Endothelial cell (in vitro differentiated cells): Measurements from ENCODE around the gene ZNF581. TPM values are rescaled to one million over a fixed set of nuclear protein-coding genes. Genes with fewer than 3 reads are reported as not detected.

ENCODE experiments used
- DNase-seq: peaks from one replicate; pipeline ENCODE4 v3.0.0; 2021; ENCODE audit warnings: low spot score
- H3K27ac Mint-ChIP-seq: one replicate; pipeline ENCODE4 v1.8.0; 2021; ENCODE audit warnings: mixed read lengths, inconsistent platforms; ENCODE audit not compliant: unreplicated experiment
- H3K27me3 Mint-ChIP-seq: one replicate; pipeline ENCODE4 v1.8.0; 2021; ENCODE audit warnings: mild to moderate bottlenecking, moderate library complexity, mixed read lengths, inconsistent platforms; ENCODE audit not compliant: unreplicated experiment
- H3K36me3 Mint-ChIP-seq: one replicate; pipeline ENCODE4 v1.8.0; 2021; ENCODE audit warnings: mild to moderate bottlenecking, low read depth, mixed read lengths, inconsistent platforms; ENCODE audit not compliant: unreplicated experiment
- H3K4me1 Mint-ChIP-seq: one replicate; pipeline ENCODE4 v1.8.0; 2021; ENCODE audit warnings: mild to moderate bottlenecking, mixed read lengths, inconsistent platforms; ENCODE audit not compliant: unreplicated experiment
- H3K4me3 Mint-ChIP-seq: one replicate; pipeline ENCODE4 v1.8.0; 2021; ENCODE audit warnings: mild to moderate bottlenecking, mixed read lengths, inconsistent platforms; ENCODE audit not compliant: unreplicated experiment
- H3K9me3 Mint-ChIP-seq: one replicate; pipeline ENCODE4 v1.8.0; 2021; ENCODE audit warnings: mixed read lengths, inconsistent platforms; ENCODE audit not compliant: unreplicated experiment
- total RNA-seq: library from RNA; stranded (reverse); fragmentation: NEBNext Ultra II Directional; extraction: Animal tissue kit (Norgen Biotek cat#: 25700); gene quantifications from one replicate; pipeline ENCODE4 v1.2.1, GENCODE V29; 2021; ENCODE audit not compliant: unreplicated experiment
- TF ChIP-seq, protein P1 (sequence below): fragments of 200-600 bp; sonication (generic); IDR thresholded peaks from one replicate; pipeline ENCODE4 v1.5.0; 2021; ENCODE audit warnings: antibody characterized with exemption; ENCODE audit not compliant: unreplicated experiment

ZNF581 gene
- total RNA-seq, 1 donor from 2014 or later, result 47.2 TPM

DNA sequence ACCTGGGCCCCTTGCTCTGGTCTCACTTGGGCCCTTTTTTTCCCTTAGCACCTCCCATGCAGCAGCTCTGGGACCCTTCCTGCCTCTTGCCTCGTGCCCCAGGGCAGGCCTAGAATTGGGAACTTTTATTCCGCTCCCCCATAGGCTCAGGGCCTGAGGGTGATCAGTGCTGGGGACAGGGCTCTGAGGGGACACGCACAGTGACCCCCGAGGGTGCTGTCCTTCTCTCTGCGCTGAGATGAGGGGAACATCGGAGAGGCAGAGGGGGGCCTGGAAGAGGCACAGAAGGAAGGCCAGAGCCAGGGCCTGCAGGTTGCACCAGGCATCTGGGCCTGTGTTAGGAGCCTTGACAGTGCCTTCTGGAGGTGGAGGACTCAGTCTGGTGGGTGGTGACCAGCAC, 42.3 kb downstream of the ZNF581 start:
- TF ChIP-seq, protein P1, sequence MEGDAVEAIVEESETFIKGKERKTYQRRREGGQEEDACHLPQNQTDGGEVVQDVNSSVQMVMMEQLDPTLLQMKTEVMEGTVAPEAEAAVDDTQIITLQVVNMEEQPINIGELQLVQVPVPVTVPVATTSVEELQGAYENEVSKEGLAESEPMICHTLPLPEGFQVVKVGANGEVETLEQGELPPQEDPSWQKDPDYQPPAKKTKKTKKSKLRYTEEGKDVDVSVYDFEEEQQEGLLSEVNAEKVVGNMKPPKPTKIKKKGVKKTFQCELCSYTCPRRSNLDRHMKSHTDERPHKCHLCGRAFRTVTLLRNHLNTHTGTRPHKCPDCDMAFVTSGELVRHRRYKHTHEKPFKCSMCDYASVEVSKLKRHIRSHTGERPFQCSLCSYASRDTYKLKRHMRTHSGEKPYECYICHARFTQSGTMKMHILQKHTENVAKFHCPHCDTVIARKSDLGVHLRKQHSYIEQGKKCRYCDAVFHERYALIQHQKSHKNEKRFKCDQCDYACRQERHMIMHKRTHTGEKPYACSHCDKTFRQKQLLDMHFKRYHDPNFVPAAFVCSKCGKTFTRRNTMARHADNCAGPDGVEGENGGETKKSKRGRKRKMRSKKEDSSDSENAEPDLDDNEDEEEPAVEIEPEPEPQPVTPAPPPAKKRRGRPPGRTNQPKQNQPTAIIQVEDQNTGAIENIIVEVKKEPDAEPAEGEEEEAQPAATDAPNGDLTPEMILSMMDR, result no peak
- no peaks in the 10 kb centered on the region for H3K9me3 Mint-ChIP-seq
- DNase-seq, result no peak
- peak overlapping the region; percentile 18 for H3K27ac Mint-ChIP-seq
- H3K4me3 Mint-ChIP-seq, result no peak overlapping the region
- H3K36me3 Mint-ChIP-seq, result peaks cover 27% of the 10 kb centered on the region
- peaks cover 3% of the 10 kb centered on the region for H3K4me1 Mint-ChIP-seq
- peaks cover 6% of the 10 kb centered on the region for H3K27me3 Mint-ChIP-seq

DNA sequence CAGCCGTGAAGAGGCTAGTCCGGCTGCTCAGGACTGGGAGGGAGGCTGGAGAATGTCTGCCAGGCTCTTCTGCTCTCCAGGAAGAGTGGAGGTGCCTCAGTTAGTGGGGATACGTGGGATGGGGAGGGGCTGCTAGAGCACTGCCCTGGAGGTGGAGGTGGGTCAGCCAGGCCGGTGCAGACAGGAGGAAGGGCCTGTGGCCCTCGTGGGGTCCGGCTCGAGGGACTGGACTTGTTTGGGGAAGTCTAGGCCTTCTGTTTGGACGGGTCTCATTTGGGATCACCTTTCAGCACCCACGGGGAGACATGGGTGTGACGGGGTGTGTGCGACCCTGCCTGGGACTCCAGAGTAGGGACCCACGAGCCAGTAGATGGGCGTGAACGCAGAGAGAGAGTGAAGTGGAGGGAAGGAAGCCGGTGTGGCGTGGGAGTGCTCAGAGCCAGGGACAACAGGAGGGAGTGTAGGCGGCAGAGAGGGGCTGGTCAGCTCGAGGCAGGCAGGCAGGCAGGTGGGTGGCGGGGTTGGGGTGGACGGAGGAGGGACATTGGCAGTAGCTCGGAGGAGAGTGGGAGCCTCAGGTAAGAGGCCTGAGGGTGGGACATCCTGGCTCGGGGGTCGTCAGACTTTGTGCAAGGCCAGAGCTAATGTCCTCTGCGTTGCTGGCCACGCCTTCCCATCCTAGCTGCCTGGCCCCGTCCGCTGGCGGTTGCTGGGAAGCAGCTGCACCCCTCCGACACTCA, 43.0 kb downstream of the ZNF581 start:
- Mint-ChIP-seq H3K4me1 (peaks cover 2% of the 10 kb centered on the region), H3K36me3 (peaks cover 32% of the 10 kb centered on the region), H3K9me3 (no peaks in the 10 kb centered on the region), H3K27ac (peak overlapping the region; percentile 18), H3K27me3 (peaks cover 6% of the 10 kb centered on the region), H3K4me3 (peak overlapping the region; percentile 15)
- TF ChIP-seq, protein P1, result no peak
- DNase-seq, result no peak

DNA sequence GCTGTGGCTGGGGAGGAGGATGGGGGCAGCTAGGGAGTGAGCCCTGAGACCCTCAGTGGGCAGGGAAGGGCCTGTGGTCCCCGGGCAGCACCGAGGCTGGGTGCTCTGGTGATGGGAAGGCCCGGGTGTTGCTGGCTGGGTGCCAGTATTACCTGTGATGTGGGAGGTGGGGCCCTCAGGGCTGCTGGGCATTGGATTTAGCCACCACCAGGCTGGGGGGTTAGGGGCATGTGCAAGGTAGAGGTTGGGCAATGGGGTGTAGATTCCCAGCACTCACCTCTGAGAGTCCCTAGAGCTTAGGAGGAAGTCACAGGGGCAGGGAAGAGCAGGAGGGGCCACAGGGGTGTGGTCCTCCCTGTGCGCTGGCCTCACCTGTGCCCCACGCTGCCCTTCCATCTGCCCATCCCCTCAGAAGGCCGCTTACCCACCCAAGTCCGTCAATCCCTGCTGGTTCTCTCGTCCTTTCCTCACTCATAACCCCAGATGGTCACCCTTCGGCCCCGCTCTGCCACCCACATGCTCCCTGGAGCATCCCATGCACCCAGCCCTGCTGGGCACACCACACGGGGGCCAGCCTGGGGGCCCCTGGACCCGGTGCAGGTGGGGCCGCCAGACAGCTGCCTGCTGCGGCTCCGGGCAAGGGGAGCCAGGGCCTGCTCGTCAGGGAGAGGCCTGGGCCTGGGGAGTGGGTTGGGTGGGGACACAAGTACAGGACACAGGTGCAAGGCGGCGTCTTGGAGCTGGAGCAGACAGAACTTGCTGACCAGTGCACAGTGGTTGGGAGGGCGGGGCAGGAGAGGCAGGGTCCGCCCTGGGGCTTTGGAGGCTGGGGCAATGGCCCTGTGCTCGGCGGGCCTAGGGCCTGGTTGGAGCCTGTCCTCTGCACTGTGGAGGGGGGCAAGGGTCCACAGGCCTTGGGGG, 44.1 kb downstream of the ZNF581 start:
- H3K27ac Mint-ChIP-seq, result no peak overlapping the region
- DNase-seq, result no peak
- H3K4me1 Mint-ChIP-seq, result peaks cover 2% of the 10 kb centered on the region
- peaks cover 32% of the 10 kb centered on the region for H3K36me3 Mint-ChIP-seq
- peaks cover 6% of the 10 kb centered on the region for H3K27me3 Mint-ChIP-seq
- no peaks in the 10 kb centered on the region for H3K9me3 Mint-ChIP-seq
- H3K4me3 Mint-ChIP-seq, result peak overlapping the region; percentile 15
- TF ChIP-seq, protein P1, result no peak

DNA sequence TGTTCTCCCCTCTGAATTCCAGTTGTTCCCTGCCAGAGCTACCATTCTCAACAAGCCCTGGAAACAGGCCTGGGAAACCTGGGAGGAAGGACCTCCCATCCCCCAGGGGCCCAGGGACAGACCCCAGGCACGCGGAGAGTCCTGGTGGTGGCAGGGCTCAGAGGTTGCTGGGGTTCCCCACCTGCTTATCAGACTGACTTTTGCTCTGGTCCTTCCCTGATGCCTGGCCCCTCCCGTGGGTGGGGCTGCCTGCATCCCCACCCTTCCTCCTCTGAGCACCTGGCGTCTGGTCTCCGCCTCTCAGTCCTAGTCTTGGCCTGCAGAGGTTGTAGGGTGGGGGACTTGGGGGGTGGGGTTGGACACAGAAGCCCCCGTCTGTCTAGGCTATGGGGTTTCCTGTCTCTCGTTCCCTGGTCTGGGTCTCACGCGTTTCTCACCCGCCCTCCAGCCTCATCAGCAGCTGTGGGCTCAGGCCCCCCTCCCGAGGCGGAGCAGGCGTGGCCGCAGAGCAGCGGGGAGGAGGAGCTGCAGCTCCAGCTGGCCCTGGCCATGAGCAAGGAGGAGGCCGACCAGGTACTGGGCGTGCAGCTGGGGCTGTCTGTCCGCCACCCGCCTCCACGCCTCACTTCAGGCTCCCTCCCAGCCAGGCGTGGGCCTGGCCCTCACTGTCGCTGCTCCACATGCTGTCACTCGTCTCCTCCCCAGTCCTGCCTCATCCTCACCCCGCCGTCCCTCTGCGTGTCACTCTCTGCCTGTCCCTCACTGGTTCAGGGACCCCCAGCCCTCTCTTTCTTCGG, 45.2 kb downstream of the ZNF581 start:
- DNase-seq, result no peak
- H3K27ac Mint-ChIP-seq, result no peak overlapping the region
- H3K27me3 Mint-ChIP-seq, result peaks cover 6% of the 10 kb centered on the region
- H3K4me3 Mint-ChIP-seq, result no peak overlapping the region
- TF ChIP-seq, protein P1, result no peak
- H3K9me3 Mint-ChIP-seq, result no peaks in the 10 kb centered on the region
- peaks cover 2% of the 10 kb centered on the region for H3K4me1 Mint-ChIP-seq
- H3K36me3 Mint-ChIP-seq, result peaks cover 34% of the 10 kb centered on the region
